ENCODE data around the gene PDE4B.

GRCh38 chr1:66368261-66368660, 575.6 kb downstream of the PDE4B start:
- TF ChIP-seq CTCF (IDR thresholded peaks at IDR 0.05) (no peak), EZH2phosphoT487 (IDR thresholded peaks at IDR 0.05) (no peak)
